DOHH2 (cell line): ENCODE data around the gene CCR7.

Source experiments
- H3F3A ChIP-seq: fragments of 200-600 bp; sonication (generic), shearing (Covaris generic); 2 replicates; pipeline ENCODE4 v1.6.0; 2016; ENCODE audit warnings: antibody characterized with exemption, mild to moderate bottlenecking; ENCODE audit not compliant: control insufficient read depth, insufficient read depth
- H3K27ac ChIP-seq: fragments of 200-600 bp; sonication (generic); 2 replicates; pipeline ENCODE4 v1.5.1; 2014; ENCODE audit warnings: low read depth, mild to moderate bottlenecking, low read length, moderate library complexity
- H3K27me3 ChIP-seq: fragments of 200-600 bp; sonication (generic); 2 replicates; pipeline ENCODE4 v1.6.1; 2014; ENCODE audit warnings: mild to moderate bottlenecking, low read length, mixed read lengths; ENCODE audit not compliant: control insufficient read depth
- H3K36me3 ChIP-seq: fragments of 200-600 bp; sonication (generic); 2 replicates; pipeline ENCODE4 v1.6.1; 2014; ENCODE audit warnings: mild to moderate bottlenecking, low read length, moderate library complexity, mixed read lengths; ENCODE audit not compliant: control insufficient read depth
- H3K4me1 ChIP-seq: fragments of 200-600 bp; sonication (generic); 2 replicates; pipeline ENCODE4 v1.6.1; 2014; ENCODE audit warnings: mild to moderate bottlenecking, low read length, mixed read lengths; ENCODE audit not compliant: control insufficient read depth
- H3K4me2 ChIP-seq: fragments of 200-600 bp; sonication (generic); 2 replicates; pipeline ENCODE4 v1.6.0; 2014; ENCODE audit warnings: mild to moderate bottlenecking, low read length, moderate library complexity
- H3K4me3 ChIP-seq: fragments of 200-600 bp; sonication (generic); 2 replicates; pipeline ENCODE4 v1.5.1; 2014; ENCODE audit warnings: mild to moderate bottlenecking, low read length, mixed read lengths
- H3K79me2 ChIP-seq: fragments of 200-600 bp; sonication (generic); 2 replicates; pipeline ENCODE4 v1.6.1; 2014; ENCODE audit warnings: mild to moderate bottlenecking, low read length, mixed read lengths; ENCODE audit not compliant: control insufficient read depth
- H3K9me2 ChIP-seq: fragments of 200-600 bp; sonication (generic); replicated peaks from 2 replicates; pipeline ENCODE4 v1.6.1; 2014; ENCODE audit warnings: mild to moderate bottlenecking, low read length, mixed read lengths; ENCODE audit not compliant: control insufficient read depth
- H3K9me3 ChIP-seq: fragments of 200-600 bp; sonication (generic); 2 replicates; pipeline ENCODE4 v1.6.1; 2014; ENCODE audit warnings: antibody characterized with exemption, low read length, mixed read lengths; ENCODE audit not compliant: control insufficient read depth, insufficient read depth
- H4K20me1 ChIP-seq: fragments of 200-600 bp; sonication (generic); 2 replicates; pipeline ENCODE4 v1.6.0; 2014; ENCODE audit warnings: low read depth, mild to moderate bottlenecking, antibody characterized with exemption, low read length, moderate library complexity; ENCODE audit not compliant: control insufficient read depth, insufficient read depth
- CTCF ChIP-seq: fragments of 200-600 bp; sonication (generic); IDR thresholded peaks from one replicate; pipeline ENCODE4 v1.5.1; 2014; ENCODE audit warnings: antibody characterized with exemption, mild to moderate bottlenecking, low read depth, low read length; ENCODE audit not compliant: poor library complexity, severe bottlenecking
- EZH2phosphoT487 ChIP-seq: fragments of 200-600 bp; sonication (generic); IDR thresholded peaks from 2 replicates; pipeline ENCODE4 v1.6.1; 2017; ENCODE audit warnings: borderline replicate concordance, mild to moderate bottlenecking, antibody characterized with exemption, low read length, moderate library complexity, mixed read lengths

Gene CCR7

GRCh38 chr17:40531051-40531991, 34.0 kb downstream of the CCR7 start:
- TF ChIP-seq CTCF (no peak), EZH2phosphoT487 (no peak)
- H3K9me3 ChIP-seq = no peaks in the 10 kb centered on the region
- no peaks in the 10 kb centered on the region for H3K36me3 ChIP-seq
- H3K27me3 ChIP-seq = peaks cover 67% of the 10 kb centered on the region
- H3K9me2 ChIP-seq = no peaks in the 10 kb centered on the region
- no peak overlapping the region for H3K27ac ChIP-seq
- H3K79me2 ChIP-seq = no peaks in the 10 kb centered on the region
- no peaks in the 10 kb centered on the region for H3F3A ChIP-seq
- no peak overlapping the region for H3K4me3 ChIP-seq
- H3K4me2 ChIP-seq = no peak overlapping the region
- peaks cover 6% of the 10 kb centered on the region for H3K4me1 ChIP-seq
- H4K20me1 ChIP-seq = no peaks in the 10 kb centered on the region

- no peak for TF ChIP-seq CTCF
- TF ChIP-seq EZH2phosphoT487 = no peak
- H3K4me3 ChIP-seq = no peak overlapping the region
- peaks cover 71% of the 10 kb centered on the region for H3K27me3 ChIP-seq
- H3K4me2 ChIP-seq = no peak overlapping the region
- peaks cover 6% of the 10 kb centered on the region for H3K4me1 ChIP-seq
- H3F3A ChIP-seq = no peaks in the 10 kb centered on the region
- H3K9me2 ChIP-seq = no peaks in the 10 kb centered on the region
- H3K27ac ChIP-seq = no peak overlapping the region
- H3K36me3 ChIP-seq = no peaks in the 10 kb centered on the region
- peaks cover 4% of the 10 kb centered on the region; the same call in 1 of the 2 replicates for H3K9me3 ChIP-seq
- no peaks in the 10 kb centered on the region for H4K20me1 ChIP-seq
- no peaks in the 10 kb centered on the region for H3K79me2 ChIP-seq
Measured at GRCh38 chr17:40530531-40530994, 34.7 kb downstream of the CCR7 start.

GRCh38 chr17:40529991-40530390, 35.3 kb downstream of the CCR7 start:
- Histone ChIP-seq H3F3A (no peaks in the 10 kb centered on the region), H3K4me3 (no peak overlapping the region), H3K27ac (no peak overlapping the region), H3K9me3 (peaks cover 8% of the 10 kb centered on the region; the same call in 1 of the 2 replicates), H4K20me1 (no peaks in the 10 kb centered on the region), H3K9me2 (no peaks in the 10 kb centered on the region), H3K79me2 (no peaks in the 10 kb centered on the region), H3K27me3 (peaks cover 76% of the 10 kb centered on the region), H3K4me1 (peaks cover 6% of the 10 kb centered on the region), H3K36me3 (no peaks in the 10 kb centered on the region), H3K4me2 (no peak overlapping the region)
- TF ChIP-seq CTCF (no peak), EZH2phosphoT487 (no peak)
